C4-2B (cell line): ENCODE measurements around the gene TCEANC.

Experiments used
- ZFX ChIP-seq: fragments of 450-650 bp; IDR thresholded peaks from 2 replicates; pipeline ENCODE4 v1.6.1; 2017
- TF ChIP-seq, protein P1 (sequence below): fragments of 450-650 bp; conservative IDR thresholded peaks from 2 replicates; pipeline ENCODE4 v1.5.1; 2017; ENCODE audit warnings: mild to moderate bottlenecking

GRCh38 chrX:13676885-13677284, 23.9 kb downstream of the TCEANC start:
- TF ChIP-seq, protein P1, sequence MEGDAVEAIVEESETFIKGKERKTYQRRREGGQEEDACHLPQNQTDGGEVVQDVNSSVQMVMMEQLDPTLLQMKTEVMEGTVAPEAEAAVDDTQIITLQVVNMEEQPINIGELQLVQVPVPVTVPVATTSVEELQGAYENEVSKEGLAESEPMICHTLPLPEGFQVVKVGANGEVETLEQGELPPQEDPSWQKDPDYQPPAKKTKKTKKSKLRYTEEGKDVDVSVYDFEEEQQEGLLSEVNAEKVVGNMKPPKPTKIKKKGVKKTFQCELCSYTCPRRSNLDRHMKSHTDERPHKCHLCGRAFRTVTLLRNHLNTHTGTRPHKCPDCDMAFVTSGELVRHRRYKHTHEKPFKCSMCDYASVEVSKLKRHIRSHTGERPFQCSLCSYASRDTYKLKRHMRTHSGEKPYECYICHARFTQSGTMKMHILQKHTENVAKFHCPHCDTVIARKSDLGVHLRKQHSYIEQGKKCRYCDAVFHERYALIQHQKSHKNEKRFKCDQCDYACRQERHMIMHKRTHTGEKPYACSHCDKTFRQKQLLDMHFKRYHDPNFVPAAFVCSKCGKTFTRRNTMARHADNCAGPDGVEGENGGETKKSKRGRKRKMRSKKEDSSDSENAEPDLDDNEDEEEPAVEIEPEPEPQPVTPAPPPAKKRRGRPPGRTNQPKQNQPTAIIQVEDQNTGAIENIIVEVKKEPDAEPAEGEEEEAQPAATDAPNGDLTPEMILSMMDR = no peak
- TF ChIP-seq ZFX = no peak
